ENCODE data around the gene CHRNB2. TPM values are rescaled to one million over a fixed set of nuclear protein-coding genes. Genes with fewer than 3 reads are reported as not detected.

The CHRNB2 gene
- total RNA-seq: under 0.01 TPM in 2 replicates

GRCh38 chr1:154567386-154568156 lies at the start of gene CHRNB2:
Gene CHRNB2, plus strand, starts transcription at chr1:154567778. Its CDS starts 267 bp downstream, at chr1:154568045.

GRCh38 chr1:154557939-154558719 lies 9.4 kb upstream of the CHRNB2 start, which contains the start of gene UBE2Q1:
Gene UBE2Q1, minus strand, starts transcription at chr1:154558662. Its CDS starts 109 bp downstream, at chr1:154558553.

GRCh38 chr1:154607609-154608396 lies 40.2 kb downstream of the CHRNB2 start, which contains the start of gene ADAR:
Gene ADAR, minus strand, starts transcription at chr1:154608186. Its CDS starts 180 bp downstream, at chr1:154608006.

Other genes with a start within 250 kb of the CHRNB2 start
- 0.13 TPM in 1 of 2 replicates, not detected in the other for gene AQP10, start 246.7 kb upstream of the CHRNB2 start, total RNA-seq
- 258 and 314 TPM in 2 replicates for gene ATP8B2, start 242.3 kb upstream of the CHRNB2 start, total RNA-seq
- gene IL6R, start 162.4 kb upstream of the CHRNB2 start, total RNA-seq: 6.3 and 10.2 TPM in 2 replicates
- 0.13 and 0.54 TPM in 2 replicates for gene TDRD10, start 65.6 kb upstream of the CHRNB2 start, total RNA-seq
- gene SHE, start 65.4 kb upstream of the CHRNB2 start, total RNA-seq: 2.7 and 4.8 TPM in 2 replicates
- 29.0 and 29.3 TPM in 2 replicates for gene UBE2Q1, start 9.1 kb upstream of the CHRNB2 start, total RNA-seq
- gene ADAR, start 40.4 kb downstream of the CHRNB2 start, total RNA-seq: 125 and 128 TPM in 2 replicates